HG03558 (cell line): Measurements from ENCODE around the gene OTOP1.
"Not testable (repeated sequence)": the region's sequence is repeated elsewhere in the genome, so short reads cannot be mapped to it uniquely, and the experiment has no call there.

Source experiments
- ATAC-seq: cut with Tn5 transposase; IDR thresholded peaks from one replicate; pipeline ENCODE4 v1.9.1; 2021; ENCODE audit warnings: moderate number of reproducible peaks; ENCODE audit not compliant: unreplicated experiment; ENCODE audit errors: extremely low read depth

OTOP1 gene

DNA sequence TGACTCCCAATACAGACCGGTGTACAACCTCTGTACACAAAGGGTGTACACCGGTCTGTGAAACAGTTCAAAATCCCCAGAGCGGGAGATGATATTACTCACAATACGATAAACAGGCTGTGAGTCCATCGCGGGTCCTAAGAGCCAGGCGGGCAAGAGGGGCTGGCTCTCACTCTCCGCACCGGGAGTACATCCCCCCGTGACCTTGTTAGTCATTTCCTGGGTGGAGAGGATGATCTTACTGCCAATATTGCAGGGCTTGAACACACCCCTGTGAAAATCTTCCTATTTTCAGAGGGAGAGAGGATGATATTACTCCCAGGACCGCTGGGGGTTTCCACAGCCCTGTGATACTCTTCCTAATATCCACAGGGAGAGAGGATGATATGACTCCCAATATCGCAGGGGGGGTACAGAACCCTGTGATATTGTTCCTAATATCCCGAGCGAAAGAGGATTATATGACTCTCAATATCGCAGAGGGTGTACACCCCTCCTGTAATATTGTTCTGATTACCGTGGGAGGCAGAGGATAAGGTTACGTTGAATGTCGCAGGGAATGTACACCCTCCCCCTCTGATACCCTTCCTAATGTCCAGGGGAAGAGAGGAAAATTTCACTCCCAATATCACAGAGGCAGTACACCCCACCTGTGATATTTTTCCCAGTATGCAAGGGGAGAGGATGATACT lies 60.9 kb downstream of the OTOP1 start:
- ATAC-seq: not testable (repeated sequence)

DNA sequence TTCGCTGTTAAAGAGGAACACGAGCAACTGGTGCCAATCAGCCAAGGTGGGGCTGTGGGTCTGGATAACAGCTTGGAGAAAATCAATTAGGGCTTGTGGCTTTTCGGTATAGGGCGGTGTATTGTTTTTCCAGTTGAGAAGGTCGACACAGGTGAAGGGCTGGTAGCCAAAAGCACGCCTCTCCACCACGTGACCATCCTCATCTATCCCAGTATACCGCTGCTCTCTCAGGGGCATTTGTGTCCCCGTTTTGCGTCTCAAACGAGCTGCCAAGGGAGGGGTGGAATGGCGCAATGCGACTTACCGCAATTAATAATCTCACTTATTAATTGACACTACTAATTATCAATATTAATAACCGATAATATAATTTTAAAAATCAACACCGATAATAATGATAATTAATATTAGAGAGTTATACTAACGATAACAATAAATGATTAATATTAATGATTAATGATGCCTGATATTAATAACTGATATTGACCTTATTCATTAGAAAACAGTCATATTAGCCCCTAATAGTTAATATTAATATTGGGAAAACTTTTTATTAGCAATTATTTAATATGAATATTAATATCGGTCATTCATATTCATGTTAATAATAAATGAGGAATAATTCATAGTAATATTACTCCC lies 62.1 kb downstream of the OTOP1 start:
- ATAC-seq: not testable (repeated sequence)

DNA sequence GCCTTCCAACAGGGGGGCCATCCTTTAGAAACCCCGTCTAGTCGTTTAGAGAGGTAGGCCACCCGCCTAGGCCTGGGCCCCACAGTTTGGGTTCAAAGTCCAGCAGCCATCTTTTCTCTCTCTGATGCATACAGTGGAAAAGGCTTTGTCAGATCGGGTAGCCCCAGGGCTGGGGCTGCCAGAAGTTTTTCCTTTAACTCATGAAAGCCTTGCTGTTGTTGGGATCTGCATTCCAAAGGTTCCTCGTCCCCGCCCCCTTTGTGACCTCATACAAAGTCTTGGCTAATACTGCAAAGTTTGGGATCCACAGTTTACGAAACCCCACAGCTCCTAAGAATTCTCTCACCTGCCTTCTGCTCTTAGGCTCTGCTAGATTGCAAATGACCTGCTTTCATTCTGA lies 64.5 kb downstream of the OTOP1 start:
- not testable (repeated sequence) for ATAC-seq

DNA sequence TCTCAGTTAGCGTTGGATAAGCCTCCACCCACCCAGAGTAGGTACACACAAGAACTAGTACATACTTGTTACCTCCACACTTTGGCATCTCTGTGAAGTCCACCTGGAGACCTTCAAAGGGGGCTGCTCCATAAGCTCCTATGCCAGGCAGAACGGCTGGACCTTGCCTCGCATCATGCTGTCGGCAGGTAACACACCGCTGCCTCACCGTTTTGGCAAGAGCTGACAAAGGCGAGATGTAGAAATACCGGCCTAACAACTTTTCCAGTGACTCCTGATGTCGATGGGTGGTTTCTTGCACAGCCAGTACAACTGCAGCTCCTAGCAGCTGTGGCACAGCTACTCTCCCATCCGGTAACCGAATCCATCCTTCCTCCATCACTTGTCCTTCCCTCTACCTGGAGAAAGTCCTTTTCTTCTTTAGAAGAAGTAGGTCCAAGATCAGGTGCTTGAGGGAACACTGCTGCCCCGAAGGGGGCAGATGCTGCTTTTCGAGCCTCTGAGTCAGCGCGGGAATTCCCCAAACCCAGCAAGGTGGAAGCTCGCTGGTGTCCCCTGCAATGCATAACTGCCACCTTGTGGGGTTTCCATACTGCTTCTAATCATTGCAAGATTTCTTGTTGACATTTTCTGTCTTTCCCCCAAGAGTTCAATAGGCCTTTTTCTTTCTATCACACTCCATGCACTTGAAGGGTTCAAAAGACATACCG lies 65.6 kb downstream of the OTOP1 start:
- ATAC-seq: not testable (repeated sequence)

DNA sequence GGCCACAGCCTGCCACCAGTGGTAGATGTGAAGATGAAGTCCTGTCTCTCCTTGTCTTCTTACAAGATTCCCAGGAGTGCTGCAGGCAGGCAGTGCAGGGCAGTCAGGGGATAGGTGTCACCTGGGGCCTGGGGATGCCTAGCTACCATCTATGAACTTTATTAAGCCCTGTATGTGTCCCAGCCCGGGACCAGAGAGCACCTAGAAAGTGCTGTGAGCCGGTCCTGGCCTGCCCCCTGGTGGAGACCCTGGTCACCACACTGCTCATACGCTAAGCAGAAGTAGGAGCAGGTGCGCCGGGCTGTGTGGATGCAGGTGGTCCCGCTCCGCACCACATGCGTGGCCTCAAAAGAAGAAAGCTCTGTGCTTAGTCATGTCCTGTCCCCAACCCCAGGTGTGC lies 81.1 kb downstream of the OTOP1 start:
- ATAC-seq: not testable (repeated sequence)

DNA sequence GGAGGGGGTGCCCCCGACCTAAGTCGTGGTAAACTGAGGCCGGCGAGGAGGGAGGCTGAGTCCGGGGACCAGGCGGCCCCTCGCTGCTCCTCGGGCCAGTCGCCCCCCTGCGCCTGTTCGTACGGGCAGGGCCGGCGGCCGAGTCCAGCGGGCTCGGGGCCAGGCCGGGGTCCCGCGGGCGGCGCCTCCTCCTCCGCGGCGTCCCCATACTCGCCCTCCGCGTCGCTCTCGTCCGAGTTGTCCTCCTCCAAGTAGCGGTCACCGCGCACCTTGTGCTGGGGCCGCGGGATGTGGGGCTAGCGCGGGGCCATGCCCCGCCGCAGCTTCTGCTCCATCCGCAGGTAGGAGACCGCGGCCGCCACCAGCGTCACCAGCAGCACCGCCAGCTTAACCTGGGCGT lies 83.4 kb downstream of the OTOP1 start:
- ATAC-seq: not testable (repeated sequence)

DNA sequence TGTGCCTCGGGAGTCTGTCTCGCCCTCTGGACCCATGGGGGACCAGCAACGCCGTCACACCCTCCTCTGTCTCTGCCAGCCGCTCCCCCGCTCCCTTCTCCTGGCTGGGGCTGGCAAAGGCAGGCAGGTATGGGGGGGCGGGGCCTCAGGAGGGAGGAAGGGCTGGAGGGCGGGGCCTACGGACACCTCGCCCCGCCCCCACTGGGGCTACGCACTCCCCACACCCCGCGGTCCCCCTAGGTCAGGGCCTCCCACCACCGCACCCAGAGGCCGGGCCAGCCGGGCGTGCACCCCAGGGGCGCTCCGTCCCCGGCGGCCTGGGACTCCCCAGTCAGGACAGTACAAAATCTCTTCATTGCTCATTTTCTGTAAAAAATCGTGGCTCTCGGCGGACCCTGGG lies 84.0 kb downstream of the OTOP1 start:
- not testable (repeated sequence) for ATAC-seq

DNA sequence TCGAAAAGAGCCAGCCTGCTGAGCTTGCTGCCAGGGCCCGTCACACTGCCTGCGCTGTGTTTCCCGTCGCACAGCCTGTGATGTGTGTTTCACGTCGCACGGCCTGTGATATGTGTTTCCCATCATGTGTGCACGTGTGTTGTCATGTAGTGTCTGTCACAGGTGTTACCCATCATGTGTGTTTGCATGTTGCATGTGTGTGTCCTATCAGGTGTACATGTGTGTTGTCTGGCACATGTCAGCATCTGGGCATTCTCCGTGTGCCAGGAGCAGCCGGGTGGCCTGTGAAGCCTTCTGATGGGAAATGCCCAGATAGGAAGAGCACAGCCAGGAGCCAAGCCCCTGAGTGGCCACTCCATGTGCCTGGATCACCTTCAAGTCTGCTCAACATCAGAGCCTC lies 85.5 kb downstream of the OTOP1 start:
- ATAC-seq: not testable (repeated sequence)
